Measurements from ENCODE around the gene PDZD2. TPM values are rescaled to one million over a fixed set of nuclear protein-coding genes. Genes with fewer than 3 reads are reported as not detected.

Gene PDZD2
- polyA plus RNA-seq, 1 donor from 2014 or later: 3.1 TPM

DNA sequence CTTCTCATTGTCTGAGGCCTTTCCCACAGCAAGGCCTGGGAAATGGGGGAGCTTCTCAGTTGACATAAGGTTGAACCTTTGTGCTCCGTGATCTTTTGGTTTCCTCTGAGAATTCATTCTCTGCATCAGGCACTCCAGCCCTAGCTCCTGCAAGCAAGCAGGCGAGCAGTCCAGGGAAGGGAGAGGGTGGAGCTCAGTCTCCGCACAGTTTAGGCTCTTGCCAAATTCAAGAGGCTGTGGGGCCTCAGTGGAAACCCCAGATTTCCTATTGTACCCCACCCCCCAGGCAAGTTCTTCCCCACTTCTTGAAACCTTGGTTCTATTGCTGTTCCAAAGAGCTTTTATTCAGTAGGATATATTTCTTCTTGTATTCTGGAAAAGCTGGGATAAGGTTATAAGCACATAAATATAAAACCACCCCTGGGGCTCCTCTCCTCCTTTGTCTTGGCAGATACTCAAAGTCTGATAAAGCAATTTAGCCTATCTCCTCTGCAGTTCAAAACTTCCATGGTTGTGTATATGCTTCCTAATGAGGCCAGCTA lies 147.2 kb downstream of the PDZD2 start:
- no peaks in the 10 kb centered on the region for H3K27me3 ChIP-seq (ENCODE audit: insufficient read depth, low read depth, low read length)
- H3K9me3 ChIP-seq (ENCODE audit: low read length): no peaks in the 10 kb centered on the region
- H3K9me2 ChIP-seq (ENCODE audit: insufficient read depth, low read length): no peaks in the 10 kb centered on the region
- no peaks in the 10 kb centered on the region for H4K20me1 ChIP-seq (ENCODE audit: insufficient read depth)
- TF ChIP-seq TAF1 (IDR thresholded peaks at IDR 0.05; ENCODE audit: low read depth) (no peak), EP300 (conservative IDR thresholded peaks at IDR 0.05; ENCODE audit: poor library complexity, severe bottlenecking) (no peak), RAD21 (conservative IDR thresholded peaks at IDR 0.05) (no peak)
- TF ChIP-seq, protein P1, sequence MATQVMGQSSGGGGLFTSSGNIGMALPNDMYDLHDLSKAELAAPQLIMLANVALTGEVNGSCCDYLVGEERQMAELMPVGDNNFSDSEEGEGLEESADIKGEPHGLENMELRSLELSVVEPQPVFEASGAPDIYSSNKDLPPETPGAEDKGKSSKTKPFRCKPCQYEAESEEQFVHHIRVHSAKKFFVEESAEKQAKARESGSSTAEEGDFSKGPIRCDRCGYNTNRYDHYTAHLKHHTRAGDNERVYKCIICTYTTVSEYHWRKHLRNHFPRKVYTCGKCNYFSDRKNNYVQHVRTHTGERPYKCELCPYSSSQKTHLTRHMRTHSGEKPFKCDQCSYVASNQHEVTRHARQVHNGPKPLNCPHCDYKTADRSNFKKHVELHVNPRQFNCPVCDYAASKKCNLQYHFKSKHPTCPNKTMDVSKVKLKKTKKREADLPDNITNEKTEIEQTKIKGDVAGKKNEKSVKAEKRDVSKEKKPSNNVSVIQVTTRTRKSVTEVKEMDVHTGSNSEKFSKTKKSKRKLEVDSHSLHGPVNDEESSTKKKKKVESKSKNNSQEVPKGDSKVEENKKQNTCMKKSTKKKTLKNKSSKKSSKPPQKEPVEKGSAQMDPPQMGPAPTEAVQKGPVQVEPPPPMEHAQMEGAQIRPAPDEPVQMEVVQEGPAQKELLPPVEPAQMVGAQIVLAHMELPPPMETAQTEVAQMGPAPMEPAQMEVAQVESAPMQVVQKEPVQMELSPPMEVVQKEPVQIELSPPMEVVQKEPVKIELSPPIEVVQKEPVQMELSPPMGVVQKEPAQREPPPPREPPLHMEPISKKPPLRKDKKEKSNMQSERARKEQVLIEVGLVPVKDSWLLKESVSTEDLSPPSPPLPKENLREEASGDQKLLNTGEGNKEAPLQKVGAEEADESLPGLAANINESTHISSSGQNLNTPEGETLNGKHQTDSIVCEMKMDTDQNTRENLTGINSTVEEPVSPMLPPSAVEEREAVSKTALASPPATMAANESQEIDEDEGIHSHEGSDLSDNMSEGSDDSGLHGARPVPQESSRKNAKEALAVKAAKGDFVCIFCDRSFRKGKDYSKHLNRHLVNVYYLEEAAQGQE (IDR thresholded peaks at IDR 0.05; ENCODE audit: borderline replicate concordance): no peak
- H3K4me2 ChIP-seq (ENCODE audit: low read length): no peak overlapping the region
- no peak overlapping the region for H3K9ac ChIP-seq (ENCODE audit: low read length)
- no peak overlapping the region for H3K4me3 ChIP-seq (ENCODE audit: low read length)
- no peak overlapping the region for H2AFZ ChIP-seq (ENCODE audit: low read depth, low read length)
- no peaks in the 10 kb centered on the region for H3F3A ChIP-seq (ENCODE audit: insufficient read depth, low read length, poor library complexity, severe bottlenecking)
- no peaks in the 10 kb centered on the region for H3K36me3 ChIP-seq (ENCODE audit: insufficient read depth, low read length)
- no peaks in the 10 kb centered on the region for H3K79me2 ChIP-seq (replicated peaks; ENCODE audit: insufficient read depth, low read length)
- no peak overlapping the region for H3K27ac ChIP-seq (ENCODE audit: low read length)

DNA sequence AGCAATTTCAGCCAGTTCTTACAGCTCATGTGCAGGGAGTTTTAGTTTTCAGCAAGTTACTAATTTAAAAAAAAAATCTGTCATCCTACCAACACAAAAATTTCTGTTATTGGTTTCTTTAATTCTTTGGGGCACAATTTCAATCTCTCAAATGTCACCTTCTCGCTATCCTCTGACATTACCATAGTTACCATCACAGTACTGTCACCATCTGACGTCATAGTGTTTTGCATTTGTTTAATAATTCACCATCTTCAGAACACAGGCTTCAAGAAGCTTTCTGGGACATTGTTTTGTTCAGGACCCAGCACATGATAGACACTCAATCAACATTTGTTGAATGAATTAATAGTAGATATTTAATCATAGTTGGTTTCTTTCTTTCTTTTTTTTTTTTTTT lies 155.1 kb downstream of the PDZD2 start:
- TF ChIP-seq EP300 (conservative IDR thresholded peaks at IDR 0.05; ENCODE audit: poor library complexity, severe bottlenecking): no peak
- TF ChIP-seq MXI1 (conservative IDR thresholded peaks at IDR 0.05; ENCODE audit: poor library complexity, severe bottlenecking): no peak
- TF ChIP-seq POLR2AphosphoS5 (IDR thresholded peaks at IDR 0.05): no peak
- TF ChIP-seq EZH2 (IDR thresholded peaks at IDR 0.05; ENCODE audit: borderline replicate concordance, insufficient read depth, low read length, poor library complexity, severe bottlenecking): no peak
- TF ChIP-seq, protein P1 (IDR thresholded peaks at IDR 0.05; ENCODE audit: borderline replicate concordance): no peak
- no peak for TF ChIP-seq TAF1 (IDR thresholded peaks at IDR 0.05; ENCODE audit: low read depth)
- TF ChIP-seq, protein P2, sequence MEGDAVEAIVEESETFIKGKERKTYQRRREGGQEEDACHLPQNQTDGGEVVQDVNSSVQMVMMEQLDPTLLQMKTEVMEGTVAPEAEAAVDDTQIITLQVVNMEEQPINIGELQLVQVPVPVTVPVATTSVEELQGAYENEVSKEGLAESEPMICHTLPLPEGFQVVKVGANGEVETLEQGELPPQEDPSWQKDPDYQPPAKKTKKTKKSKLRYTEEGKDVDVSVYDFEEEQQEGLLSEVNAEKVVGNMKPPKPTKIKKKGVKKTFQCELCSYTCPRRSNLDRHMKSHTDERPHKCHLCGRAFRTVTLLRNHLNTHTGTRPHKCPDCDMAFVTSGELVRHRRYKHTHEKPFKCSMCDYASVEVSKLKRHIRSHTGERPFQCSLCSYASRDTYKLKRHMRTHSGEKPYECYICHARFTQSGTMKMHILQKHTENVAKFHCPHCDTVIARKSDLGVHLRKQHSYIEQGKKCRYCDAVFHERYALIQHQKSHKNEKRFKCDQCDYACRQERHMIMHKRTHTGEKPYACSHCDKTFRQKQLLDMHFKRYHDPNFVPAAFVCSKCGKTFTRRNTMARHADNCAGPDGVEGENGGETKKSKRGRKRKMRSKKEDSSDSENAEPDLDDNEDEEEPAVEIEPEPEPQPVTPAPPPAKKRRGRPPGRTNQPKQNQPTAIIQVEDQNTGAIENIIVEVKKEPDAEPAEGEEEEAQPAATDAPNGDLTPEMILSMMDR (IDR thresholded peaks at IDR 0.05; ENCODE audit: poor library complexity, severe bottlenecking): no peak
- no peak for TF ChIP-seq RAD21 (conservative IDR thresholded peaks at IDR 0.05)
- no peak for TF ChIP-seq SMC3 (conservative IDR thresholded peaks at IDR 0.05; ENCODE audit: poor library complexity)
- H3K4me2 ChIP-seq (ENCODE audit: low read length): no peak overlapping the region
- H3K9me3 ChIP-seq (ENCODE audit: low read length): no peaks in the 10 kb centered on the region
- no peaks in the 10 kb centered on the region for H3K79me2 ChIP-seq (replicated peaks; ENCODE audit: insufficient read depth, low read length)
- no peak overlapping the region for H3K27ac ChIP-seq (ENCODE audit: low read length)
- H3K36me3 ChIP-seq (ENCODE audit: insufficient read depth, low read length): no peaks in the 10 kb centered on the region
- no peak overlapping the region for H3K9ac ChIP-seq (ENCODE audit: low read length)
- no peaks in the 10 kb centered on the region for H3K27me3 ChIP-seq (ENCODE audit: insufficient read depth, low read depth, low read length)
- H4K20me1 ChIP-seq (ENCODE audit: insufficient read depth): no peaks in the 10 kb centered on the region
- no peak overlapping the region for H3K4me3 ChIP-seq (ENCODE audit: low read length)
- H3K9me2 ChIP-seq (ENCODE audit: insufficient read depth, low read length): no peaks in the 10 kb centered on the region
- H3F3A ChIP-seq (ENCODE audit: insufficient read depth, low read length, poor library complexity, severe bottlenecking): no peaks in the 10 kb centered on the region
- no peak overlapping the region for H2AFZ ChIP-seq (ENCODE audit: low read depth, low read length)
